ENCODE results near the gene ARHGAP18.

Gene ARHGAP18

GRCh38 chr6:129659590-129660345 is 50.2 kb downstream of the ARHGAP18 start:
- Histone ChIP-seq H3K9me3 (ENCODE audit: control insufficient read depth, low read length) (no peaks in the 10 kb centered on the region), H3K4me1 (ENCODE audit: control insufficient read depth, insufficient read depth, low read length) (peaks cover 5% of the 10 kb centered on the region), H3K4me3 (ENCODE audit: low read length) (no peak overlapping the region)

GRCh38 chr6:129659167-129659566 is 50.8 kb downstream of the ARHGAP18 start:
- no peaks in the 10 kb centered on the region for H3K27me3 ChIP-seq (ENCODE audit: control insufficient read depth, insufficient read depth, low read length)
- no peaks in the 10 kb centered on the region for H3K9me3 ChIP-seq (ENCODE audit: control insufficient read depth, low read length)
- no peak overlapping the region for H3K4me3 ChIP-seq (ENCODE audit: low read length)
- peaks cover 5% of the 10 kb centered on the region for H3K4me1 ChIP-seq (ENCODE audit: control insufficient read depth, insufficient read depth, low read length)
- H3K9ac ChIP-seq (ENCODE audit: low read length), result no peak overlapping the region
- H3K36me3 ChIP-seq (ENCODE audit: control insufficient read depth, insufficient read depth, low read length), result no peaks in the 10 kb centered on the region

More at GRCh38 chr6:129659590-129660345, 50.2 kb downstream of the ARHGAP18 start:
- H3K9ac ChIP-seq (ENCODE audit: low read length), result no peak overlapping the region
- H3K27me3 ChIP-seq (ENCODE audit: control insufficient read depth, insufficient read depth, low read length), result no peaks in the 10 kb centered on the region
- H3K36me3 ChIP-seq (ENCODE audit: control insufficient read depth, insufficient read depth, low read length), result no peaks in the 10 kb centered on the region

DNA sequence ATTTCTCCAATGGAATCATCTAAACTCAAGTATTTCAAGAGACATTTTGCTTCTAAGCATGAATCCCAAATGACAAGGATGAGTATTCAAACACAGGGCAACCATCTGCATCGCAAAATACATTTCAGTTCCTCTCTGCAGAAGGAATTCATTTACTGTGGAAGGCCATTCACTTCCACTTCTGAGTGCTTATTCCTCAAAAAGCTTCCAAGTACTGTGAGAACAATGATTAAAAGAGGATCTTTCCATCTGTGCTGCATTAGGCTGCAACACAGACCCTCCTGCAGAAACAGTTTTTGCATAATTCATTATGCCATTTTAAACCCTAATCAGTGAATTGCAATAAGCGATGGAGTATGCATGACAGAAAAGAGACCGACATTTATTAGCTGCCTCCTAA is 52.5 kb downstream of the ARHGAP18 start:
- no peaks in the 10 kb centered on the region for H3K9me3 ChIP-seq (ENCODE audit: control insufficient read depth, low read length)
- no peak overlapping the region for H3K9ac ChIP-seq (ENCODE audit: low read length)
- no peaks in the 10 kb centered on the region for H3K27me3 ChIP-seq (ENCODE audit: control insufficient read depth, insufficient read depth, low read length)
- H3K4me1 ChIP-seq (ENCODE audit: control insufficient read depth, insufficient read depth, low read length), result no peaks in the 10 kb centered on the region
- no peak overlapping the region for H3K4me3 ChIP-seq (ENCODE audit: low read length)
- H3K36me3 ChIP-seq (ENCODE audit: control insufficient read depth, insufficient read depth, low read length), result no peaks in the 10 kb centered on the region

DNA sequence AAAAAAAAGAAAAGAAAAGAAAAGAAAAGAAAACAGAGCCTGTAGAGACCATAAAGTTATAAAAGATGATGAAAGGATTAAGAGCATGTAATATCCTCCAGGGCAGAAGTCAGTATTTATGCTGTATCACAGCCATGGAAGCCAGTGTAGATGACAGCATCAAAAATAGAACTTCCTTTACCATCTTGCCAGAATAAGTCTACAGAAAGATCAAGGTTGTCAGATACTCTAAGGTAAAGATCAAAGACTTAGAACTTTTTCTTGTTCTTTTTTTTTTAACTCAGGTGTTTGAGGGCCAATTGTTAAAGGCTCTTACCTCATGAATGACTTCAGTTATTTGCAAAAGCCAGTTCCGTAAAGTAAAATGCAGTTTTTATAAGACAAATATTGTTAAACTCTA is 54.6 kb downstream of the ARHGAP18 start:
- no peaks in the 10 kb centered on the region for H3K9me3 ChIP-seq (ENCODE audit: control insufficient read depth, low read length)
- no peak overlapping the region for H3K9ac ChIP-seq (ENCODE audit: low read length)
- no peaks in the 10 kb centered on the region for H3K4me1 ChIP-seq (ENCODE audit: control insufficient read depth, insufficient read depth, low read length)

DNA sequence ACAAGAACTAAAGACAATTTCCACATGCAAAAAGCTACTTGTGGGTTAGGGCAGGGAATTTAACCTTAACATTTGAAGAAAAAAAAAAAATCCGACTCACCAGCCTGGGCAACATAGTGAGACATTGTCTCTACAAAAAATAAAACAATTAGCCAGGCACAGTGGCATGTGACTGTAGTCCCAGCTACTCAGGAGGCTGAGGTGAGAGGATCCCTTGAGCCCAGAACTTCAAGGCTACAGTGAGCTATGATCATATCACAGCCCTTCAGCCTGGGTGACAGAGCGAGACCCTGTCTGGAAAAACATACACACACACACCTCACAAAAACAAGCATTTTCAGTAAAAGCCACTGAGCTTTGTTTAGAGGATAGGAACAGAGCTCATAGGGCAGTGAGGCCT is 56.2 kb downstream of the ARHGAP18 start:
- Histone ChIP-seq H3K9ac (ENCODE audit: low read length) (no peak overlapping the region), H3K4me3 (ENCODE audit: low read length) (no peak overlapping the region), H3K9me3 (ENCODE audit: control insufficient read depth, low read length) (no peaks in the 10 kb centered on the region), H3K36me3 (ENCODE audit: control insufficient read depth, insufficient read depth, low read length) (no peaks in the 10 kb centered on the region), H3K4me1 (ENCODE audit: control insufficient read depth, insufficient read depth, low read length) (no peaks in the 10 kb centered on the region), H3K27me3 (ENCODE audit: control insufficient read depth, insufficient read depth, low read length) (no peaks in the 10 kb centered on the region)

More for the DNA sequence above, 54.6 kb downstream of the ARHGAP18 start:
- Histone ChIP-seq H3K4me3 (ENCODE audit: low read length) (no peak overlapping the region), H3K27me3 (ENCODE audit: control insufficient read depth, insufficient read depth, low read length) (no peaks in the 10 kb centered on the region), H3K36me3 (ENCODE audit: control insufficient read depth, insufficient read depth, low read length) (no peaks in the 10 kb centered on the region)

- H3K9ac ChIP-seq (ENCODE audit: low read length), result no peak overlapping the region
- no peaks in the 10 kb centered on the region for H3K36me3 ChIP-seq (ENCODE audit: control insufficient read depth, insufficient read depth, low read length)
- no peak overlapping the region for H3K4me3 ChIP-seq (ENCODE audit: low read length)
- no peaks in the 10 kb centered on the region for H3K9me3 ChIP-seq (ENCODE audit: control insufficient read depth, low read length)
- no peaks in the 10 kb centered on the region for H3K27me3 ChIP-seq (ENCODE audit: control insufficient read depth, insufficient read depth, low read length)
- H3K4me1 ChIP-seq (ENCODE audit: control insufficient read depth, insufficient read depth, low read length), result no peaks in the 10 kb centered on the region
Measured at GRCh38 chr6:129653229-129653628, 56.7 kb downstream of the ARHGAP18 start.

GRCh38 chr6:129651291-129651691 is 58.7 kb downstream of the ARHGAP18 start:
- H3K27me3 ChIP-seq (ENCODE audit: control insufficient read depth, insufficient read depth, low read length), result no peaks in the 10 kb centered on the region

GRCh38 chr6:129648819-129649491 is 61.0 kb downstream of the ARHGAP18 start:
- H3K4me1 ChIP-seq (ENCODE audit: control insufficient read depth, insufficient read depth, low read length), result peaks cover 17% of the 10 kb centered on the region
- H3K9me3 ChIP-seq (ENCODE audit: control insufficient read depth, low read length), result no peaks in the 10 kb centered on the region
- no peak overlapping the region for H3K9ac ChIP-seq (ENCODE audit: low read length)
- H3K4me3 ChIP-seq (ENCODE audit: low read length), result no peak overlapping the region
- no peaks in the 10 kb centered on the region for H3K27me3 ChIP-seq (ENCODE audit: control insufficient read depth, insufficient read depth, low read length)
- H3K36me3 ChIP-seq (ENCODE audit: control insufficient read depth, insufficient read depth, low read length), result no peaks in the 10 kb centered on the region

More at GRCh38 chr6:129651291-129651691, 58.7 kb downstream of the ARHGAP18 start:
- no peak overlapping the region for H3K9ac ChIP-seq (ENCODE audit: low read length)
- H3K36me3 ChIP-seq (ENCODE audit: control insufficient read depth, insufficient read depth, low read length), result no peaks in the 10 kb centered on the region
- H3K9me3 ChIP-seq (ENCODE audit: control insufficient read depth, low read length), result no peaks in the 10 kb centered on the region
- no peaks in the 10 kb centered on the region for H3K4me1 ChIP-seq (ENCODE audit: control insufficient read depth, insufficient read depth, low read length)
- H3K4me3 ChIP-seq (ENCODE audit: low read length), result no peak overlapping the region

GRCh38 chr6:129647044-129647443 is 62.9 kb downstream of the ARHGAP18 start:
- peaks cover 17% of the 10 kb centered on the region for H3K4me1 ChIP-seq (ENCODE audit: control insufficient read depth, insufficient read depth, low read length)
- no peak overlapping the region for H3K4me3 ChIP-seq (ENCODE audit: low read length)

DNA sequence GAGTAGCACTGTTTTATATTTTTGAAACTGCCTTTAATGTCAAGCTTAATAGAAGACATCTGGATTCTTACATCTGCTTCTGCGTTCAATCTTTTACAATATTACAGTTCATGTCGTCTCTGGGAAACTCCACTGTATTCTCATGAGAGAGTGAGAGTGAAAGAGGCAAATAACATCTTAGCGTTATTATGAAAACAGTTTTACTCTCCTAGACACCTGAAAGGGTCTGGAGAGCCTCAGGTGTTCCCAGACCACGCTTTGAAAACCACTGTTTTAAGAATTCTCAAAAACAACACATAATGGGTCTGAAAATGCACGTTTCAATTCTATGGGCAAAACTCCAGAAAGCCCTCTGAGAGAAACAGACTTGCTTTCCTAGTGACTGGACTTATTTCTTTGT is 63.3 kb downstream of the ARHGAP18 start:
- Histone ChIP-seq H3K4me3 (ENCODE audit: low read length) (no peak overlapping the region), H3K9me3 (ENCODE audit: control insufficient read depth, low read length) (no peaks in the 10 kb centered on the region), H3K9ac (ENCODE audit: low read length) (no peak overlapping the region), H3K36me3 (ENCODE audit: control insufficient read depth, insufficient read depth, low read length) (no peaks in the 10 kb centered on the region), H3K27me3 (ENCODE audit: control insufficient read depth, insufficient read depth, low read length) (no peaks in the 10 kb centered on the region), H3K4me1 (ENCODE audit: control insufficient read depth, insufficient read depth, low read length) (peaks cover 17% of the 10 kb centered on the region)

More at GRCh38 chr6:129647044-129647443, 62.9 kb downstream of the ARHGAP18 start:
- Histone ChIP-seq H3K36me3 (ENCODE audit: control insufficient read depth, insufficient read depth, low read length) (no peaks in the 10 kb centered on the region), H3K27me3 (ENCODE audit: control insufficient read depth, insufficient read depth, low read length) (no peaks in the 10 kb centered on the region), H3K9ac (ENCODE audit: low read length) (no peak overlapping the region), H3K9me3 (ENCODE audit: control insufficient read depth, low read length) (no peaks in the 10 kb centered on the region)

GRCh38 chr6:129645830-129646579 is 64.0 kb downstream of the ARHGAP18 start:
- H3K9me3 ChIP-seq (ENCODE audit: control insufficient read depth, low read length), result no peaks in the 10 kb centered on the region
- no peak overlapping the region for H3K9ac ChIP-seq (ENCODE audit: low read length)
- H3K4me1 ChIP-seq (ENCODE audit: control insufficient read depth, insufficient read depth, low read length), result peaks cover 17% of the 10 kb centered on the region

More at GRCh38 chr6:129645830-129646579, 64.0 kb downstream of the ARHGAP18 start:
- no peaks in the 10 kb centered on the region for H3K36me3 ChIP-seq (ENCODE audit: control insufficient read depth, insufficient read depth, low read length)
- H3K4me3 ChIP-seq (ENCODE audit: low read length), result no peak overlapping the region
- H3K27me3 ChIP-seq (ENCODE audit: control insufficient read depth, insufficient read depth, low read length), result no peaks in the 10 kb centered on the region

Measured in mucosa of stomach (tissue), 1 donor.